HG03442 (cell line): Measurements from ENCODE around the gene TRIP4.
"Not testable (repeated sequence)": the region's sequence is repeated elsewhere in the genome, so short reads cannot be mapped to it uniquely, and the experiment has no call there.

Source experiments
- ATAC-seq: cut with Tn5 transposase; IDR thresholded peaks from one replicate; pipeline ENCODE4 v1.9.1; 2021; ENCODE audit warnings: mild to moderate bottlenecking, moderate library complexity; ENCODE audit not compliant: unreplicated experiment

The TRIP4 gene

GRCh38 chr15:64483749-64484148, 96.1 kb downstream of the TRIP4 start:
- no peak for ATAC-seq

- no peak for ATAC-seq
These were observed 98.2 kb downstream of the TRIP4 start for GRCh38 chr15:64485796-64486195.

- ATAC-seq = no peak
These were observed 103.1 kb downstream of the TRIP4 start for GRCh38 chr15:64490598-64491259.

GRCh38 chr15:64493641-64494040, 106.0 kb downstream of the TRIP4 start:
- no peak for ATAC-seq

- not testable (repeated sequence) for ATAC-seq
These were observed 108.3 kb downstream of the TRIP4 start for GRCh38 chr15:64495968-64496367.

- no peak for ATAC-seq
These were observed 113.2 kb downstream of the TRIP4 start for GRCh38 chr15:64500695-64501395.

- ATAC-seq = no peak
These were observed 113.7 kb downstream of the TRIP4 start for GRCh38 chr15:64501396-64501715.

GRCh38 chr15:64502151-64502550, 114.5 kb downstream of the TRIP4 start:
- ATAC-seq = no peak

GRCh38 chr15:64502551-64502950, 114.9 kb downstream of the TRIP4 start:
- no peak for ATAC-seq

GRCh38 chr15:64503197-64503596, 115.6 kb downstream of the TRIP4 start:
- no peak for ATAC-seq

- ATAC-seq = no peak
These were observed 116.0 kb downstream of the TRIP4 start for GRCh38 chr15:64503640-64504039.
